Measurements from ENCODE around the gene YIPF3. TPM values are rescaled to one million over a fixed set of nuclear protein-coding genes. Genes with fewer than 3 reads are reported as not detected.

YIPF3 gene
- total RNA-seq, 1 experiment from 2014 or later, result 91.3 TPM

DNA sequence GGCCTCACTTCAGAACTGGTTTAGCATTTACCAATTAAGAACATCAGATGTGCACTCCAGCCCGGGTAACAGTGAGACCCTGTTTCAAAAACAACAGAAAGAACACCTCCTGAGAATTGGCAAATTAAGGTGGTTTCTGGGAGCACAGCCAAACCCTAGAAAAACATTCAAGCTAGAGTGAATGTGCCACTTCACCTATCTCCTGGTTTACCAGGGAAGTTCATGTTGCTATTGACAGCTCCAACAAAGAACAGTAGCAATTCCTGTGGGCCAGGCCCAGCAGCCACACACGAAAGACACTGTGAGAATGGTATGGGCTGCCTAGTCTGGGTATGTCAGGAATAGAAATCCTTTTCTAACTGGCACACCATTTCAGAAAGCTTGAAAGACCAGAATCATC is 5.1 kb upstream of the YIPF3 start:
- Histone ChIP-seq H2AFZ (no peak overlapping the region), H3K4me1 (replicated peaks; ENCODE audit: insufficient read depth) (peaks cover 19% of the 10 kb centered on the region), H3K4me2 (no peak overlapping the region), H3K27me3 (ENCODE audit: insufficient read depth, low read depth) (no peaks in the 10 kb centered on the region), H3K9me2 (ENCODE audit: insufficient read depth) (no peaks in the 10 kb centered on the region), H3K4me3 (no peak overlapping the region), H3K36me3 (ENCODE audit: low read depth) (peaks cover 43% of the 10 kb centered on the region), H3K79me2 (ENCODE audit: low read depth) (peaks cover 33% of the 10 kb centered on the region), H3K27ac (no peak overlapping the region), H3F3A (ENCODE audit: insufficient read depth, low read depth) (peaks cover 82% of the 10 kb centered on the region), H3K9me3 (ENCODE audit: insufficient read depth, low read depth) (no peaks in the 10 kb centered on the region), H4K20me1 (ENCODE audit: insufficient read depth) (peaks cover 26% of the 10 kb centered on the region)
- DNase-seq, result no peak
- TF ChIP-seq, protein P1, sequence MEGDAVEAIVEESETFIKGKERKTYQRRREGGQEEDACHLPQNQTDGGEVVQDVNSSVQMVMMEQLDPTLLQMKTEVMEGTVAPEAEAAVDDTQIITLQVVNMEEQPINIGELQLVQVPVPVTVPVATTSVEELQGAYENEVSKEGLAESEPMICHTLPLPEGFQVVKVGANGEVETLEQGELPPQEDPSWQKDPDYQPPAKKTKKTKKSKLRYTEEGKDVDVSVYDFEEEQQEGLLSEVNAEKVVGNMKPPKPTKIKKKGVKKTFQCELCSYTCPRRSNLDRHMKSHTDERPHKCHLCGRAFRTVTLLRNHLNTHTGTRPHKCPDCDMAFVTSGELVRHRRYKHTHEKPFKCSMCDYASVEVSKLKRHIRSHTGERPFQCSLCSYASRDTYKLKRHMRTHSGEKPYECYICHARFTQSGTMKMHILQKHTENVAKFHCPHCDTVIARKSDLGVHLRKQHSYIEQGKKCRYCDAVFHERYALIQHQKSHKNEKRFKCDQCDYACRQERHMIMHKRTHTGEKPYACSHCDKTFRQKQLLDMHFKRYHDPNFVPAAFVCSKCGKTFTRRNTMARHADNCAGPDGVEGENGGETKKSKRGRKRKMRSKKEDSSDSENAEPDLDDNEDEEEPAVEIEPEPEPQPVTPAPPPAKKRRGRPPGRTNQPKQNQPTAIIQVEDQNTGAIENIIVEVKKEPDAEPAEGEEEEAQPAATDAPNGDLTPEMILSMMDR (conservative IDR thresholded peaks at IDR 0.05), result no peak
- no peak for TF ChIP-seq EZH2 (IDR thresholded peaks at IDR 0.05; ENCODE audit: low read depth)
- intact Hi-C loops (cut with micrococcal nuclease; ENCODE audit: unreplicated experiment), result no loop called here
- ChIA-PET POLR2A (ENCODE audit: unreplicated experiment) (interaction anchor here (0.6 kb wide), 1 partner anchor 10 kb away, joined by 3 read pairs; no protein-coding TSS in a partner anchor), CTCF (interaction anchor here (0.6 kb wide), 1 partner anchor 72 kb away, joined by 4 read pairs; no protein-coding TSS in a partner anchor)
- BruUV-seq (replicated peaks), result no TSS peak

- H4K20me1 ChIP-seq (ENCODE audit: insufficient read depth), result peaks cover 26% of the 10 kb centered on the region
- POLR2A ChIA-PET (ENCODE audit: unreplicated experiment), result no interaction called here
- no peak overlapping the region for H3K27ac ChIP-seq
- DNase-seq, result no peak
- BruUV-seq (replicated peaks), result no TSS peak
- TF ChIP-seq EZH2 (IDR thresholded peaks at IDR 0.05; ENCODE audit: low read depth), result no peak
- TF ChIP-seq, protein P1 (conservative IDR thresholded peaks at IDR 0.05), result no peak
- H3K9me3 ChIP-seq (ENCODE audit: insufficient read depth, low read depth), result no peaks in the 10 kb centered on the region
- H3K4me2 ChIP-seq, result no peak overlapping the region
- peaks cover 40% of the 10 kb centered on the region for H3K36me3 ChIP-seq (ENCODE audit: low read depth)
- H3F3A ChIP-seq (ENCODE audit: insufficient read depth, low read depth), result peaks cover 65% of the 10 kb centered on the region
- H3K79me2 ChIP-seq (ENCODE audit: low read depth), result peaks cover 49% of the 10 kb centered on the region
- no peaks in the 10 kb centered on the region for H3K27me3 ChIP-seq (ENCODE audit: insufficient read depth, low read depth)
- intact Hi-C loops (cut with micrococcal nuclease; ENCODE audit: unreplicated experiment), result no loop called here
- H2AFZ ChIP-seq, result no peak overlapping the region
- peaks cover 28% of the 10 kb centered on the region for H3K4me1 ChIP-seq (replicated peaks; ENCODE audit: insufficient read depth)
- no peaks in the 10 kb centered on the region for H3K9me2 ChIP-seq (ENCODE audit: insufficient read depth)
- no peak overlapping the region for H3K4me3 ChIP-seq
- CTCF ChIA-PET, result no interaction called here
Measured at GRCh38 chr6:43520097-43520496, 3.4 kb upstream of the YIPF3 start.

DNA sequence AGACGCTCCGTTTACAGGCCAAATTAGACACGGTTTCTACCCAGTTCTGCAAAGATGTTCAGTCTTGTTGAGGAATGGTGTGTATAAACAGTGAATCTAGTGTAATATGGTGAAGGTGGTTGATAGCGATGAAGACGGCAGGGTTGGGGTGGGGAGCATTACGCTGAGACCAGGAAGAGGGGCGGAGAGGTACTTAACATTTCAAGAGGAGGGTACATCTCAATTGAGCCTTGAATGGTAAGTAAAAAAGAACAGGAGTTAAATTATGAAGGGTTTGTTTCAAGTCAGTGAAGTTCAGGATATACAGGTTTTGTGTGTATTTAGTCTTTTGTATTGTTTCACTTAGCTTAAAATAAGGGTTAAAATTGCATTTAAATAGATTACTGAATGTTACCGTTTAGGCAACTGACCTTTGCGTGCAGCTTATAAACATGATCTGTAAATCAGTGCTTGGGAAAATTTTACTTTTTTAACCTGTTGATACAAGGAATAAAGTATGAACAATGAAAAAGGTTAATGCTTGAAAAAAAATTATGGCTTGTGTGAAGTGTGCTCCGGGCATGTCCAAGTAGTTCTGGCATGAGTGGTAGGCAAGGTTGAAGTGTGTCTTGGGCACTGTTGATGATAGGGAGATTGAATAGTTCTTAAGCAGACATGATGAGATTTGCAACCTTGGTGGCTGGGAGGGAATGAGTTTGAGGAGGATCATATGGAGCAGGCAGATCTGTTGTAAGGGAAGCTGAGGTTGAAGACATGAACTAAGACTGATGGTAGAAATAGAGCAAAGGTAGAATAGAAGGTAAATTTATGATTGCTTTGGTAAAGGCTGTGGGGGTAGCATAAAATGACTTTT is 1.0 kb upstream of the YIPF3 start:
- H3K4me1 ChIP-seq (replicated peaks; ENCODE audit: insufficient read depth), result peaks cover 21% of the 10 kb centered on the region
- H3K27ac ChIP-seq, result peak overlapping the region; percentile 21
- ChIA-PET POLR2A (ENCODE audit: unreplicated experiment) (interaction anchor here (0.6 kb wide), 1 partner anchor 210 kb away, joined by 5 read pairs; no protein-coding TSS in a partner anchor), CTCF (no interaction called here)
- H2AFZ ChIP-seq, result peak overlapping the region; percentile 86
- peaks cover 48% of the 10 kb centered on the region for H3F3A ChIP-seq (ENCODE audit: insufficient read depth, low read depth)
- intact Hi-C loops (cut with micrococcal nuclease; ENCODE audit: unreplicated experiment), result no loop called here
- no TSS peak for BruUV-seq (replicated peaks)
- H3K9me3 ChIP-seq (ENCODE audit: insufficient read depth, low read depth), result no peaks in the 10 kb centered on the region
- H3K36me3 ChIP-seq (ENCODE audit: low read depth), result peaks cover 39% of the 10 kb centered on the region
- TF ChIP-seq EZH2 (IDR thresholded peaks at IDR 0.05; ENCODE audit: low read depth), result no peak
- TF ChIP-seq, protein P1 (conservative IDR thresholded peaks at IDR 0.05), result no peak
- peak overlapping the region; percentile 84 for H3K4me3 ChIP-seq
- DNase-seq, result no peak
- H3K27me3 ChIP-seq (ENCODE audit: insufficient read depth, low read depth), result no peaks in the 10 kb centered on the region
- H3K9me2 ChIP-seq (ENCODE audit: insufficient read depth), result no peaks in the 10 kb centered on the region
- peaks cover 27% of the 10 kb centered on the region for H4K20me1 ChIP-seq (ENCODE audit: insufficient read depth)
- H3K4me2 ChIP-seq, result peak overlapping the region; percentile 98
- peaks cover 55% of the 10 kb centered on the region for H3K79me2 ChIP-seq (ENCODE audit: low read depth)

All from PC-9 (cell line).